Sigmoid colon (tissue), 7 donors: ENCODE data around the gene SPG7. TPM values are rescaled to one million over a fixed set of nuclear protein-coding genes. Genes with fewer than 3 reads are reported as not detected.

Source experiments
- DNase-seq: peaks from one replicate; pipeline ENCODE4 v3.0.0-alpha.2; 2019
- H3K27ac ChIP-seq, 4 donors: fragments of 200-600 bp; sonication (generic); one replicate each; pipeline ENCODE4 v1.5.1; 2016 to 2019; ENCODE audit warnings: mild to moderate bottlenecking in 1 of 4
- H3K27me3 ChIP-seq, 3 donors: fragments of 200-600 bp; sonication (generic); one replicate each; pipeline ENCODE4 v1.5.1; 2019; ENCODE audit warnings: mild to moderate bottlenecking in 1 of 3
- H3K36me3 ChIP-seq, 4 donors: fragments of 200-600 bp; sonication (generic); one replicate each; pipeline ENCODE4 v1.5.1; 2016 to 2019
- H3K4me1 ChIP-seq, 4 donors: fragments of 200-600 bp; sonication (generic); one replicate each; pipeline ENCODE4 v1.5.1; 2017 to 2019
- H3K4me3 ChIP-seq, 4 donors: fragments of 200-600 bp; sonication (generic); one replicate each; pipeline ENCODE4 v1.5.1; 2017 to 2019; ENCODE audit warnings: mild to moderate bottlenecking in 2 of 4, moderate library complexity in 1 of 4
- H3K9me3 ChIP-seq, 4 donors: fragments of 200-600 bp in 3 of 4; sonication (generic) in 3 of 4; one replicate each; pipeline versions ENCODE4 v1.5.1 to v1.6.1; 2013 to 2019
- CTCF ChIP-seq, 4 experiments: fragments of 450-650 bp in 3 of 4; fragments of 200-600 bp in 1 of 4; IDR thresholded peaks; one replicate each; pipeline ENCODE4 v1.5.1; 2016 to 2019; ENCODE audit warnings: antibody characterized with exemption in 4 of 4, mild to moderate bottlenecking in 3 of 4, moderate library complexity in 2 of 4
- EP300 ChIP-seq, 4 donors: sonication (generic); formaldehyde crosslinking; IDR thresholded peaks; one replicate each; pipeline ENCODE4 v1.6.1; 2017; ENCODE audit warnings: antibody characterized with exemption in 4 of 4
- POLR2A ChIP-seq, 2 donors: fragments of 450-650 bp; IDR thresholded peaks; one replicate each; pipeline ENCODE4 v1.6.1; 2016; ENCODE audit warnings: antibody characterized with exemption in 2 of 2, mild to moderate bottlenecking in 2 of 2, moderate library complexity in 2 of 2
- POLR2AphosphoS5 ChIP-seq, 4 donors: sonication (generic); formaldehyde crosslinking; IDR thresholded peaks; one replicate each; pipeline ENCODE4 v1.6.1; 2017; ENCODE audit warnings: antibody characterized with exemption in 4 of 4
- WGBS, 2 donors: extraction: QIAGEN DNeasy Blood & Tissue Kit; methylation state at CpG; one replicate each; pipeline ENCODE4 v1.1.7; 2013; 5-methylcytosine and 5-hydroxymethylcytosine counted together
- intact Hi-C: fragments of 100-400 bp; cut with DNase I; formaldehyde crosslinking; loops from one replicate; pipeline ENCODE4 v1.15.1; 2023
- polyA plus RNA-seq, 3 donors: library from polyadenylated mRNA; stranded (reverse); fragments of 200-250 nt; gene quantifications; one replicate each; pipeline ENCODE4 v1.2.3, GENCODE V29; 2013
- total RNA-seq, 4 donors: library from RNA; depleted of rRNA; stranded (reverse); fragments of >200 nt; gene quantifications; one replicate each; pipeline ENCODE4 v1.1.0, GENCODE V29; 2016
- donor health status: healthy with polysubstance abuse.
- donor health status: Bipolar disorder and iron deficiency.
- donor health status: healthy.

The SPG7 gene
- total and polyA plus RNA-seq, 7 donors = 27.7 to 211 (median 75.3) TPM

- no peak for DNase-seq
- intact Hi-C loops = no loop called here
- 87 to 91% methylated on average over 15 of the region's 15 CpGs for WGBS, 2 donors
- Histone ChIP-seq H3K4me1 (no peaks in the 10 kb centered on the region), H3K27ac (no peak overlapping the region), H3K9me3 (no peaks in the 10 kb centered on the region), H3K36me3 (peaks cover 0 to 91% (median 56%) of the 10 kb centered on the region in 4 donors), H3K4me3 (no peak overlapping the region), H3K27me3 (no peaks in the 10 kb centered on the region)
- no peak for TF ChIP-seq EP300 (IDR thresholded peaks at IDR 0.05)
- TF ChIP-seq POLR2AphosphoS5 (IDR thresholded peaks at IDR 0.05) = no peak
- no peak for TF ChIP-seq CTCF (IDR thresholded peaks at IDR 0.05)
- TF ChIP-seq POLR2A (IDR thresholded peaks at IDR 0.05) = no peak
Measured at GRCh38 chr16:89519881-89520280, 11.7 kb downstream of the SPG7 start.

- Histone ChIP-seq H3K4me3 (no peak overlapping the region), H3K4me1 (no peaks in the 10 kb centered on the region), H3K27ac (no peak overlapping the region), H3K9me3 (no peaks in the 10 kb centered on the region), H3K27me3 (no peaks in the 10 kb centered on the region), H3K36me3 (peaks cover 17 to 91% (median 61%) of the 10 kb centered on the region in 4 donors)
- intact Hi-C loops = no loop called here
- TF ChIP-seq EP300 (IDR thresholded peaks at IDR 0.05) = no peak
- no peak for TF ChIP-seq POLR2AphosphoS5 (IDR thresholded peaks at IDR 0.05)
- no peak for TF ChIP-seq CTCF (IDR thresholded peaks at IDR 0.05)
- no peak for TF ChIP-seq POLR2A (IDR thresholded peaks at IDR 0.05)
- 96% methylated on average over 31 of the region's 31 CpGs for WGBS, 2 donors
- no peak for DNase-seq
Measured at GRCh38 chr16:89522287-89522686, 14.1 kb downstream of the SPG7 start.

GRCh38 chr16:89523680-89524344, 15.6 kb downstream of the SPG7 start:
- Histone ChIP-seq H3K27me3 (no peaks in the 10 kb centered on the region), H3K27ac (no peak overlapping the region), H3K9me3 (no peaks in the 10 kb centered on the region), H3K4me3 (no peak overlapping the region), H3K36me3 (peaks cover 22 to 90% (median 61%) of the 10 kb centered on the region in 4 donors), H3K4me1 (no peaks in the 10 kb centered on the region)
- intact Hi-C loops = no loop called here
- 87 to 92% methylated on average over 32 of the region's 32 CpGs for WGBS, 2 donors
- TF ChIP-seq POLR2AphosphoS5 (IDR thresholded peaks at IDR 0.05) (no peak), CTCF (IDR thresholded peaks at IDR 0.05) (no peak), EP300 (IDR thresholded peaks at IDR 0.05) (no peak), POLR2A (IDR thresholded peaks at IDR 0.05) (no peak)
- no peak for DNase-seq

GRCh38 chr16:89525146-89525913, 17.1 kb downstream of the SPG7 start:
- no peak for DNase-seq
- H3K9me3 ChIP-seq = no peaks in the 10 kb centered on the region
- intact Hi-C loops = no loop called here
- H3K4me3 ChIP-seq = no peak overlapping the region
- H3K36me3 ChIP-seq = peaks cover 22 to 91% (median 68%) of the 10 kb centered on the region in 4 donors
- TF ChIP-seq POLR2AphosphoS5 (IDR thresholded peaks at IDR 0.05) = no peak
- TF ChIP-seq CTCF (IDR thresholded peaks at IDR 0.05) = no peak
- no peak for TF ChIP-seq POLR2A (IDR thresholded peaks at IDR 0.05)
- no peak for TF ChIP-seq EP300 (IDR thresholded peaks at IDR 0.05)
- H3K27ac ChIP-seq = no peak overlapping the region
- no peaks in the 10 kb centered on the region for H3K4me1 ChIP-seq
- no peaks in the 10 kb centered on the region for H3K27me3 ChIP-seq
- WGBS, 2 donors = 66 to 86% methylated on average over 20 of the region's 20 CpGs
